ENCODE data around the gene PLS3. TPM values are rescaled to one million over a fixed set of nuclear protein-coding genes. Genes with fewer than 3 reads are reported as not detected.

Gene PLS3
- total RNA-seq, 1 donor from 2014 or later = 294 TPM

GRCh38 chrX:115571712-115572111, 10.7 kb downstream of the PLS3 start:
- DNase-seq (ENCODE audit: low spot score) = no peak

DNA sequence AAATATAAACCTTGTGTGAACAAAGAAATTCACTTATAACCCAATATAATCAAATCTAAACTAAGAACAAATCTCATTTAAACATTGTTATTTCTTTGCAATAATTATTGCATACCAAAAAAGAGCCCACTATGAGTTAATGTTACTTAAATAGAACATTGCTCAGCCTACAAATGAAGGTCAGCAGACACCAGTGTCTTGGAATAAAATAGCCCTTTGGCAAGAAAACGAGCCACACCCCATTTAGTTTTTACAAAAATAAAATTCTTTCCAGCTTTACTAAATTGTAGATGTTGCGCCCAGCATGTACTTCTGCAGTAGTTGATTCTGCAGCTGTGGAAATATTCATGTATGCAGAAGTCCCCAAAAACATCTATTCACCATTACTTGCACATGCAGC, 12.2 kb downstream of the PLS3 start:
- DNase-seq (ENCODE audit: low spot score) = no peak

GRCh38 chrX:115576676-115577075, 15.7 kb downstream of the PLS3 start:
- no peak for DNase-seq (ENCODE audit: low spot score)

DNA sequence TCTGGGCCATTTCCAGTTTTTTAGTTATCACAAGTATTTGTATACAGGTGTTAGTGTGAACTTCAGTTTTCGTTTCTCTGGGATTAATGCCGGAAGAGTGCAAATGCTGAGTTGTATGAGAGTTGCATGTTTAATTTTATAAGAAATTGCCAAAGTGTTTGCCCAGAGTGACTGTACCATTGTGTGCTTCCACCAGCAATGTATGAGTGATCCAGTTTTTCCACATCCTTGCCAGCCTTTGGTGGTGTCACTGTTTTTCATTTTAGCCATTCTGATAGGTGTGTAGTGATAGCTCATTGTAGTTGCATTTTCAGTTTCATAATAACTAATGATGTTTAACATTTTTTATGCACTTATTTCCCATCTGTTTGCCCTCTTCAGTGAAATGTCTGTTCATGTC, 18.4 kb downstream of the PLS3 start:
- no peak for DNase-seq (ENCODE audit: low spot score)

- DNase-seq (ENCODE audit: low spot score) = no peak
Measured at GRCh38 chrX:115579786-115580294, 18.9 kb downstream of the PLS3 start.

- no peak for DNase-seq (ENCODE audit: low spot score)
Measured at GRCh38 chrX:115581759-115582615, 21.0 kb downstream of the PLS3 start.

DNA sequence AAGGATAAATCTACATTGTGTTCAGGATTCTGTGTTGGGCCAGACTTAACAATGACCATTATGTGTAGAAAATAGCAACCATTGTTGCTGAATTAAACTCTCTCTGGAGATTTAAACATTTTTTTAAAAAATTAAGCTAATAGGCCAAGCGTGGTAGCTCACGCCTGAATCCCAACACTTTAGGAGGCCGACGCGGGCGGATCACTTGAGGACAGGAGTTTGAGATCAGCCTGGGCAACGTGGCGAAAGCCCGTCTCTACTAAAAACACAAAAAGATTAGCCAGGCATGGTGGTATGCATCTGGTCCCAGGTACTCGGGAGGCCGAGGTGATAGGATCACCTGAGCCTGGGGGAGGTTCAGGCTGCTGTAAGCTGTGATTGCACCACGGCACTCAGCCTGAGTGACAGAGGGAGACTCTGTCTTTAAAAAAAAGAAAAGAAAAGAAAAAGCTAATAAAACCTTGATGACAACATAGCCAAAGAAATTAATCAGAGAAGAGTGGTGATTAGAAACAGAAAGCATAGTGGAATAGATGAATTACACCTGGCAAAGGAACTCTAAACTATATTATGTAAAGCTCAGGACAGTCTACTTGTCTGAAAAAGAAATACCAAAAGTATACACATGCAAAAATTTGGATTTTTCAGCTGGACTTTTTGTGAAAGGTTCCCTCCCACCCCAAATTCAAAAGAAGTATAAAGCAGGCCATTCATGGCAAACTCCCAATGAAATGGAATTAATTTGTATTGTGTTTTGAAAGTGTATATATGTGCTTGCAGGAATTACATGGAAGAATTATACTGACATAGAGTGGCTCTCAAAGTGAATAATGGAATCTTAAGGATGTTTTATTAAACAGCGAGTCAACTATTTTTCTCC, 21.9 kb downstream of the PLS3 start:
- DNase-seq (ENCODE audit: low spot score) = no peak

- peak; percentile 62 for DNase-seq (ENCODE audit: low spot score)
Measured at GRCh38 chrX:115583496-115584004, 22.6 kb downstream of the PLS3 start.

GRCh38 chrX:115584696-115585095, 23.7 kb downstream of the PLS3 start:
- DNase-seq (ENCODE audit: low spot score) = no peak

- DNase-seq (ENCODE audit: low spot score) = no peak
Measured at GRCh38 chrX:115588179-115588578, 27.2 kb downstream of the PLS3 start.

DNA sequence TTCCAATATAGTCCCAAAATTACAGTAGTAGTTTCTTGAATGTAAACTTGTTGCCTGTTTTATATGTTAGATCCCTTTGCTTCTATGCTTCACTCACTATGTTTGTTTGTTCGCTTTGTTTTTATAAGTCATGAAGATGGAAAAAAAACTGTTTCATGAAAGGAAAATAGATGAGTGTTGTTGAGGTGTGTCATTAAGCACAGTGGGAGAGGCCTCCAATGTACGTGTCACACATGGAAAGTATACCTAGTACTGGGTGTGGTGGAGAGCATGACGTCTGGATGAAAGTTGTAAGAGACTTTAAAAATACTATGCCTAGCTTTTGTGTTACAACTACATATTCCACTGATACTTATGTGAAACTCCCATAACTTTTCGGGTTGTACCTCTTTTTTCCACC, 28.4 kb downstream of the PLS3 start:
- DNase-seq (ENCODE audit: low spot score) = no peak

DNA sequence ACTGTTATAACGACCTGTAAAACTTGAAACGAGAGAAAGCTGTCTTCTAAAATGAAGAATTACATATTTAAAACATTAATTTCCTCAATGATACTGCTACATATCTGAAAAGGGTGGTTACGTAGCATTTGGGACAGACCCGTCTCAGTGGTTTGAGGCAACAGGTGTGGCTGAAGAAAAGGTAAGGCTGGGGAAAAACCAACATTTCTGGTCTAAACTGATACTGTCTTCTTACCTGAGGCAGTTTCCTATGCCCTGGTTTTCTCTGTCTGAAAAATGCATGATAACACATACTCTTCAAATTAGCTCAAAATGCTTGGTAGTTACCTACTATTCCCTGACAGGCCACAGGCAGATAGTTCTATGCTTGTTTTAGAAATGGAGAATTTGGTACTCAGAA, 30.4 kb downstream of the PLS3 start:
- DNase-seq (ENCODE audit: low spot score) = no peak

DNA sequence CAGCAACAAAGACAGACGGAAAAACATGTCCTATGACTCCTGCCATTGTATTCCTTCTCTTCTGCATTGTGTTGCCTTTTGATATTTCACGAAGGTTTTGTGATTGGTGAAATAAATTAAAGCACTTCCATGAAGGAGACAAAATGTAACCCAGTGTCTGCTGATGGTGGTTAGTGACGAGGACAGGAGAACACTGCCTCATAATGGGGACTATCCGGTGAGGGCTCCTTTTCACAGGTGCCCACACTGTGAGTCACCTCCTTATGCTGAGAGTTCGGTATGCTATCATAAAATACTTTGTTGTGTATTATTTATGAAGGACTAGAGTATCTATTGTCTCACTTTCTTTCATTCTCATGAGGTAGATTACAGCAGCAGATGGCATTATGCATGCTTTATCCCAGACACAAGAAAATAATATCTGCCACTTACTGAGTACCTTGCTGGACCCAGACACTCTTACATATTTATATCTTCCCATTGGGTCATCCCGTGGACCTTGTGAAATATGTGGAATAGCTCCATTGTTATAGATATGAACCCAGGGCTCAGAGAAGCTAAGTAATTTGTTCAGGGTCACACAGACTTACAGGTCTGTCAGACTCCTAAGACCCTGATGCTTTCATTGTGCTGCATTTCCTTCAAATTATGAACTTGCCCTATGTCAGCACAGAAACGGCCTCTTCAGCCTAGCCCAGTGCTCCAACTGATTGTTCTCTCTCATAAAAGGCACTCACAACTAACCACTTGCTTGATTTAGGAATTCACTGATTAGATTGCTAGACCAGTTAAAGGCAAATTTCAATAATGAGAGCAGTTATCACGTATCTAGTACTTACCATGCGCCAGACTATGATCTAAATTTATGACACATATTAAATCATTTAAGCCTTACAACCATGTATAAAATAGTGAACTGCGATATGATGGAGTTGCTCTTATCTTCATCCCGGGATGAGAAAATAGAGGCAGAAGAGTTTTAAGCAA, 31.2 kb downstream of the PLS3 start:
- DNase-seq (ENCODE audit: low spot score) = no peak

GRCh38 chrX:115592997-115593734, 32.2 kb downstream of the PLS3 start:
- peak; percentile 50 for DNase-seq (ENCODE audit: low spot score)

- no peak for DNase-seq (ENCODE audit: low spot score)
Measured at GRCh38 chrX:115595049-115595448, 34.1 kb downstream of the PLS3 start.

GRCh38 chrX:115598556-115598955, 37.6 kb downstream of the PLS3 start:
- no peak for DNase-seq (ENCODE audit: low spot score)

- no peak for DNase-seq (ENCODE audit: low spot score)
Measured at GRCh38 chrX:115602308-115602707, 41.3 kb downstream of the PLS3 start.

DNA sequence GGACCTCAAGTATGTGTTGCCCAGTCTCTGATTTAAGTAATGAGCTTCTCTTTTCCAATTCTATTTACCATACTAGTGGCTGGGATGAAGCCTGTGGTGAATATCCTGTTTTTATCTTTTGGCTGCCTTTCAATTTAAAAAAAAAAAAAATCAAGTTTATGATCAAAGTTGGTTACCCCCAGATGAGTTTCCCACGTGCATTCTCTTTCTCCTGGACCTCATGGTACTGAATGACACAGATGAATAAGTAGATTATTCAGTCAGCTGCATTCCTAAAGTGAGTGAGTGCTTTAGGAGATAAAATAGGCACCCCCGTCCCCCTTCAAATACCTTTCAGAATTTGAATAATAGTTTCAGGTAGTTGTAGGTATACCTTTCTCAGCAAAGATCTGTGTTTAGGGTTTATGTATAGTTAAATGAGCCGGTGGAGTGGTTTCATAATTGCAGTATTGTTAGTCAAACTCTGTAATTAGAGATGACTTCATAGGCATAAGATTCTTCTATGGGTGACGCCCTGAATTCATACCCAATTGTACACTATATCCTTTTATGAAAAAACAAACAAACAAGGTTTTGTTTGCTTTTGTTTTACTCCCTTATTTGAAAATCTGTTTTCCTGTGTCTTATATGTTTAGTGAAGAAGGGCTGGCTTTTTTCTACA, 41.9 kb downstream of the PLS3 start:
- DNase-seq (ENCODE audit: low spot score) = no peak

DNA sequence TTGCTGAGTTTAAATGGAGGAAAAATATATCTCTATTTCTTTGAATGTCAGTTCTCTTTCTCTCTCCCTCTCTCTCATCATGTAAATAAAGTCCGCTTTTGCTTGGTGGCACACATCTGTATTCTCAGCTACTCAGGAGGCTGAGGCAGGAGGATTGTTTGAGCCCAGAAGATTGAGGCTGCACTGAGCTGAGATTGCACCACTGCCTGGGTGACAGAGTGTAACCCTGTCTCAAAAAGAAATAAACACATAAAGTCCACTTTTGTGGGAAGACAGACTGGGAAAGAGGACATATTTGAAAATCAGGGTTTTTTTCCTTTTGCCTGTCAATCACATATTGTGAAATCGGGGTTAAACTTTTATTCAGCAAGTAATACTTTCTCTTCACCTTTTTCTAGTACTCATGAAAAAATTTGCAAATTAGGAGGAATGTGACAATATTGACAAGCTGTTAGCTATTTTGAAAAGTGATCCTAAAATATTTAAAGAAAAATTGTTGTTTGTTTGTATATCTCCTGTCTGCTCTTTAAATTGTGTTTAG, 42.6 kb downstream of the PLS3 start:
- no peak for DNase-seq (ENCODE audit: low spot score)

Measured in umbilical cord (tissue), 2 donors.